T-helper 22 cell (primary cell): ENCODE data around the gene SYNE2.

Experiments used
- DNase-seq: peaks from one replicate; pipeline ENCODE4 v3.0.0-alpha.2; 2020; ENCODE audit warnings: low read depth

The SYNE2 gene

DNA sequence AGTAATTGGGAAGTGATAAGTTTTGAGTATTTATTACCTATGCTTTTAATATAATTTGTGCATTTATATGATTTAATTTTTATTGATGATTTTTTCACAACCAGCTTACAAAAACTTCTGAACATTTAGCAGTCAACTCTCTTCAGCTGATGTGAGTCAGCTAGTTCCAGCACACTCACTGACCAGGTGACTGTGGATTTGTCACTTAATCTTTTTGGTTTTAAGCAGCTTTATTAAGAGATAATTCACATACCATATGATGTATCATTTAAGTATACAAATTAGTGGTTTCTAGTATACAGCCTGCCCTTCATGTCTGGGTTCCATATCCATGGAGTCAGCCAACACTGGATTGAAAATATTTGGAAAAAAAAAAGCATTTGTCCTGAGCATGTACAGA, 103.5 kb downstream of the SYNE2 start:
- no peak for DNase-seq

DNA sequence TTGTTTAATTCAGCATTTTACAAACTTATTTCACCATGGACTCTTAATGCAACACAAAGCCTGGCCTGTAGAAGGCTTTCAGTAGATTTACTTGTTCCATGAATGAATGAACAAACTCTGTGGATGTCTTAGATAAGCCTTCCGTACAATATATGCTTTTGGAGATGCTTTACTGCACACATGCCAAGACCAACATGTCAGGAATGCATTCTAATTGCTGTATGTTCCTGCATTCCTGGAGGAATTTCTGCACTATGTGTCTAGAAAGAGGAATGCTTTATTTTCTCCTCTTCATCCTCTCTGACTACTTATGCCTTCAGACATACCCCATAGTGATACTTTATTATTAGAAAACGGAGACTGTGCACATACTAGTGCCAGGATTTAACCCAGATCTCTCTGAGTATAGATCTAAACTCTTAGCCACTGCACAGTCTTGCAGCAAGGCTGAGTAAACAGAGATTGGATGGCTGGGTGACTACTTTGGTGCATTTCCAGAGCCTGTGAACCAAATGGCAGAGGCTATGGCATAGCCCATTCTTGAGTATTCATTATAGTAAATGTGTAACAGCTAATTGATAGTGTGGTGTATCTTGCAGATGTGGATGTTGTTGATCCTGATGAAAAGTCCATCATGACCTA, 108.2 kb downstream of the SYNE2 start:
- DNase-seq: no peak

DNA sequence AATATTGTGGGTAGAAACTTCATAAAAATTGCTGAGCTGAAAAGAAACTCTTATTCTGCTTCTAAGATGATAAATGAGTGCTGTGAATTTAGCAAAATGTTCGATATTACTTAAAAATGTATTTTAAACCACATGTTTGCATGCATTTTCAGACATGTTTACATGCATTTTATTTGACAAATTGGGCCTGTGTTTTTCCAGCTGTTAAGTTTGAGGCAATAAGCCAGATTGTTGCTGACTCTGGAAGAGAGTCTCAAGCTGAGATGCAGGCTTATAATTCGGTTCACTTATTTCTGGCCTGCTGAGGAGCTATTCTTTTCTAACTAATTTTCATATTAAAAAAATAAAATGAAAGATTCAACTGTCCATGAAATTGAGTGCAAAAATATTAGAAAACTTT, 110.1 kb downstream of the SYNE2 start:
- no peak for DNase-seq

DNA sequence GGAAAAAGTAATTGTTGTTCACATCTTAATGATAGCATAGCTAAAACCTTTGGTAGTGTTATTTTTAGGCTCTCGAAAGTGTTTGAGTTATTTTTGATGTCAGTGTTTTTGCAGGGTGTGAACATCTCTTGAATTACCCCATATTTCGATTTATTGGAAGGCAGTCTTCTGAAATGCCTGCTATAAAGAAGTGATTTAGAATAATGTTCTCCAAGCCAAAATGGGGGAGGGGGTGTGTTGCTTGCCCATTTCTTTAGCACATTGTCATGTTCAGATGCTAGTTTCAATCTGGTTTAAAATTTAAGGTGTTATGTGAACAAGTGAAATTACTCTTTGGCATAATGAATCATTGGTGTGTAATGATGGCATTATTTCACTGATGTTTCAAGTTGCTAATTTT, 110.6 kb downstream of the SYNE2 start:
- no peak for DNase-seq

DNA sequence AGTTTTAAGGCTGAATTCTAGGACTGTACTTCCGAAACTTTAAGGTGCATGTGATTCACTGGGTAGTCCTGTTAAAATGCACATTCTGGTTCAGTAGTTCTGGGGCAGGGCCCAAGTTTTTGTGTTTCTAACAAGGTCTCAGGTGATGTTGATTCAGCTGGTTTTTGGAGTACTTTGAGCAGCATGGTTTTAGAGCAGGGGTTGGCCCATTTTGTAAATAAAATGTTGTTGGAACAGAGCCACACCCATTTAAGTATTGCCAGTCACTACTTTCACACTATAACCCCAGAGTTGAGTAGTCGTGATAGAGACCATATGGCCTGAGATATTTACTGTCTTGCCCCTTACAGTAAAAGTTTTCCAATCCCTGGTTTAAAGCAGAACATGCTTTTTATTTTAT, 111.3 kb downstream of the SYNE2 start:
- no peak for DNase-seq

GRCh38 chr14:63966407-63966806, 113.6 kb downstream of the SYNE2 start:
- no peak for DNase-seq

DNA sequence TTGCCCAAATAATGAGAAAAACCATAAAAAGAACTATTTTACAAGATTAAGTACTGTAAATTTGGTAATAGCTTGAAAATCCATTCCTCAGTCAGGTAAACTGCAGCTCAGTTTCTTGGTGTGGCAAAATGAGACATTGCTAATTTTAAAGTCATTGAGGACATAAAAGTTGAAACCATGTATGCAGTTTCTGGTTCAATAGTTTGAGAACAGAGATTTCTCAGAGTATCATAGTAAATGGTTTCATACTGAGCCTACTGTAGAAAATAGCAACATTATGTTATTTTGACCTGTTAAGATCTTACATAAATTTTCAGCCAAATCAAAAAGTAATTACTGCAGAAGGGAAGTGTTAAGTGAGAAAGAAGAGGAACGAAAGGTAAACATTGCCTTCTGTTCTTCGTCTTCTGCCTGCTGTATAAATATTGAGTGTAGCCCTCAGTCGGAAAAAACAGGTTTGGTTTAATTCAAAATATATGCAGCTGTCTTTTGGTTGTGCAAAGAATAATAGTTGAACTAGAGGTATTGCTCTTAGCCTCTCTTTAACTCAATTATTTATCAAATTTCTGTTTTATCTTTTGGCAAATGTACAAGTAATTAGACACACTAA, 119.6 kb downstream of the SYNE2 start:
- DNase-seq: no peak

- no peak for DNase-seq
These were observed 121.4 kb downstream of the SYNE2 start for GRCh38 chr14:63974176-63974575.

- DNase-seq: no peak
These were observed 128.8 kb downstream of the SYNE2 start for GRCh38 chr14:63981569-63981968.

DNA sequence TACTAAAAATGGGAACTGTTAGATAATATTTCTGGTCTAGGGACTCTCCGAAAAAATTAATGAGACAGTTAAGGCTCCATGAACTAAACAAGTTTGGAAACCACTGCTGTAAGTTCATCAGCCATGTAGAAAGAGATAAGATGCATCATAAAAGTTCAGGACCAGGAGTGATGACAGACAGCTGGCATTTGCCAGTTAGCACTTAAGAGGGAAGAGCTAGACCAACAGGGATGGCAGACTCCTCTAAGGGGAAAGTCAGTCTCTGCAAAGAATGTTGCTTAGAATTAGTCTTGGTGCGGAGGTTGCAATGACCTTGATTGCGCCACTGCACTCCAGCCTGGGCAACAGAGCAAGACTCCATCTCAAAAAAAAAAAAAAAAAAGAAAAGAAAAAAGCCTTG, 129.4 kb downstream of the SYNE2 start:
- no peak for DNase-seq

DNA sequence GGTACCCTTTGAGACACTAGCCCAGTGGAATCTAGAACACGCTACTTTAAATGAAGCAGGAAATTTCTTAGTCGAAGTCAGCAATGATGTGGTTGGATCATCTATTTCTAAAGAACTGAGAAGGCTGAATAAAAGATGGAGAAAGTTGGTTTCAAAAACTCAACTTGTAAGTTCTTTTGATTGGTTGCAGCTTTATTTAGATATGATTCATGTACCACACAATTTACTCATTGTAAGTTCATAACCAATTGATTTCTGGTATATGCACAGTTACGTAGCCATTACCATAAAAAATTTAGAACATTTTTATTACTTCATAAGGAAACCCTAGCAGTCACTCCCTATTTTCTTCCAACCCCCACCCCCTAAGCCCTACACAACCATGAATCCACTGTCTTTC, 129.8 kb downstream of the SYNE2 start:
- no peak for DNase-seq

DNA sequence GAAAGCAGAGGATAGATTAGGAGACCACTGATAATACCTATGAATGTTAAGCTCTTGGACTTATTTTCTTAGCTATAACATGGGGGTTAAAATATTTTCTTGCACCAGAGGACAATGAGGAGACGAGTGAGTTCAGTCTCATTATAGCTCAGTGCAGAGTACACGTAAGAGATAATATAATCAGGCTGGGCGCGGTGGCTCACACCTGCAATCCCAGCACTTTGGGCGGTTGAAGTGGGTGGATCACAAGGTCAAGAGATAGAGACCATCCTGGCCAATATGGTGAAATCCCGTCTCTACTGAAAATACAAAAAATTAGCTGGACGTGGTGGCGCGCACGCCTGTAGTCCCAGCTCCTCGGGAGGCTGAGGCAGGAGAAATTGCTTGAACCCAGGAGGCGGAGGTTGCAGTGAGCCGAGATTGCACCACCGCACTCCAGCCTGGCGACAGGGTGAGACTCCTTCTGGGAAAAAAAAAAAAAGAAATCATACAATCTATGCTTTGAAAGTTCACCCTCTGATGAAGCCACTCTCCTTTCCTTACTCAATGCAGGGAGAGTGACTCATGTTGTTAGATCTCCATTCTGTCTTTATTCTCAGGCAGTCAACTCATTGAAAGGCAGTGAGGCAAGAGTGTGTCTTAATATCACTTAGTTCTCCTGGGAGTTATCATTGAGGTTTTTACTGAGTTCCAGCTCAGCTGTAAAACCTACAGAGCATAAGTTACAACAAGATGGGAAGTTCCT, 134.2 kb downstream of the SYNE2 start:
- no peak for DNase-seq

DNA sequence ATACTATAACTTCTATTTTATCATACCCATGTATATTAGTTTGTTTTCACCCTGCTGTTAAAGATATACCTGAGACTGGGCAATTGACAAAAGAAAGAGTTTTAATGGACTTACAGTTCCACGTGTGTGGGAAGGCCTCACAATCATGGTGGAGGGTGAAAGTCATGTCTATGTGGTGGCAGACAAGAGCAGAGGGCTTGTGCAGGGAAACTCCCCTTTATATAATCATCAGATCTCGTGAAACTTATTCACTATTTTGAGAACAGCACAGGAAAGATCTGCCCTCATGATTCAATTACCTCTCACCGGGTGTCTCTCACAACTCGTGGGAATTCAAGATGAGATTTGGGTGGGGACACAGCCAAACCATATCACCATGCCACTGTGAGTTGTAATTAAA, 135.8 kb downstream of the SYNE2 start:
- no peak for DNase-seq

DNA sequence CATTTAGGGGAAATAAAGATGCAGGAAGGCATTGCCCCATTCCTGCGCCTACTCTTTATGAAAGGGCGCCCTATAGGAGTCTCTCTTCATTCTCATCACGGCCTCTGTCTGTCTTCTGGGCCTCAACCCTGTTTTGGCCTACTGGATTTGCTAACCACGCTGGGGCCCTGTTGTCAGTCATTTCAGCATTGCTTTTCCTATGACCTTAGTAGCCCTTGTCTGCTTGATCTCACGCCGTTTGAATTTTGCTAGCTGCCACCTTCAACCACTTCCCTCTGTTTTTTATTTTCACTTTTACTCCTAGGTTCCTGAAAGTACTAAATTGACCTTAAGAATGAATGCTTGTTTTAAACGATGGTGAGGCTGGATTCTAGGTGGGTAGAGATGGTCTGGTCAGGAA, 139.0 kb downstream of the SYNE2 start:
- no peak for DNase-seq

GRCh38 chr14:63992858-63993257, 140.1 kb downstream of the SYNE2 start:
- DNase-seq: no peak

DNA sequence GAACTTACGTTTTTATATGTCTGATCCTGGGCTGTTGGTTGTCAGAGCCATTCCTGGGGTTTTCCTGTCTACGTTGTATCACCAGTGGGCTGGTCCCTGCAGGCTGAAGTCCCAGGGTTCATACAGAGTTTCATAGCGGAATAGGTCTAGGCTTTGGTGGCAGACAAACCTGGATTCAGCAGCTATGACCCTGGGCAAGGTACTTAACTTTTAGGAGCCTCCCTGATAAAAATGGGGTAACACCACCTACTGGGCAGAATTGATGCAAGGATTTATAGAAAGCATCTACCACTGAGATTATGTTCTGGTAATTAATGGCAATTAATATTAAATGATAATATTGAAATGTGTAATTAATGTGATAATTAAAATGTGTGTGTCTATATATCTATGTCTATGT, 141.2 kb downstream of the SYNE2 start:
- DNase-seq: no peak

- no peak for DNase-seq
These were observed 142.5 kb downstream of the SYNE2 start for GRCh38 chr14:63995285-63995684.

DNA sequence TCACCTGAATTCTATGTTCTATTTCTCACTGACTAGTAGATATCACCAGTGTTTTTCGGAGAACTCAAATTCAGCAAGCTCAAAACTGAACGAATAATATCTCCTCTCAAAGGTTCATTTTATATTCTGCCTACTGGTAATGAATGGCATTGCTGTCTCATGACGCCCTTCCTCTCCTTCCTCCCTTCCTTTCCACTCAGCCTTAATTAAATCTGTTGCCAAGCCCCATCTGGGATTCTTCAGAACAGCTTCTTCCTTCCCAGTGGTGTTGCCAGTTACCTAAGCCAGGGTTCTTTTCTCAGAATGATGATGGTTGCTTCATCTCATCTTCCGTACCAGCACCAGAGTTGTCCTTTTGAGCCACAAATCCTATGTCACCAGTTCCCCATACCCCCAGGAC, 143.2 kb downstream of the SYNE2 start:
- no peak for DNase-seq

DNA sequence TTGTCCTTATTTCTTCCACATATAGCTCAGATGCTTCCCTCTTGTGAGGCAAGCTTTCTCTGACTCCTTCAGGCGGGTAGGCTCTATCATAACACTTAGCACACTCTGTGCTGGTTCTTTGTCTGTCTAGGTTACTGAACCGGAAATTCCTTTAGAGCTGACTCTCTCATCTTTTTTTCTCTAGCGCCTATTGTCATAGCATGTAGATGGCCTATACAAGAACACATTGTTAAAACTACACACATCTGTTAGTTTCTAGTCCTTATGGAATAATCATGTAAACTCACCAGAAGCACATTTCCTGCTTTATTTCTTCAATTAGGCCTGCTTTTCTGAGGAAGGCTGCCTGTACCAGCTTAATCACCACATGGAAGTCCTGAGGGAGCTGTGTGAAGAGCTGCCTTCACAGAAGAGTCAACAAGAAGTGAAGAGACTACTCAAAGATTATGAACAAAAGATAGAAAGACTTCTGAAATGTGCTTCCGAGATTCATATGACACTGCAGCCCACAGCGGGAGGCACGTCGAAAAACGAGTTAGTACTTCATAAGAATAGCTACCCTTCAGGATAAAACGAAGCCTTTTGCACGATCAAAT, 143.9 kb downstream of the SYNE2 start:
- DNase-seq: no peak

DNA sequence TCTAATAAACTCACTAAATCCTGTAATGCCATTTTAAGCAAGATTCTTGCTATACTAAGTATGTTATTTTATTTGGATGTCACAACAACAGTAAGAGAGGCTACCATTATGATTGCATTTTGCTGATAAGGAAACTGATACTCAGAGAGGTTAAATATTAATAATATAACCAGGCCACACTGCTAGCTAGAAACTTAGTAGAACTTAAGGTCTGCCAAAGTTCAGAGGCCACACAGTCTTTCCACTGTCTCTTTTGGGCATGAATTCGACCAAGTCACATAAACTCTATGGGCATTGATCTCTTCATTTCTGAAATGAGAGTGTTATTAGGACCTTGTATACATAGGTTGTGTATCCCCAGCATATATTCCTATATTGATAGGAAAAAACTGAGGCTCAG, 147.9 kb downstream of the SYNE2 start:
- DNase-seq: no peak

DNA sequence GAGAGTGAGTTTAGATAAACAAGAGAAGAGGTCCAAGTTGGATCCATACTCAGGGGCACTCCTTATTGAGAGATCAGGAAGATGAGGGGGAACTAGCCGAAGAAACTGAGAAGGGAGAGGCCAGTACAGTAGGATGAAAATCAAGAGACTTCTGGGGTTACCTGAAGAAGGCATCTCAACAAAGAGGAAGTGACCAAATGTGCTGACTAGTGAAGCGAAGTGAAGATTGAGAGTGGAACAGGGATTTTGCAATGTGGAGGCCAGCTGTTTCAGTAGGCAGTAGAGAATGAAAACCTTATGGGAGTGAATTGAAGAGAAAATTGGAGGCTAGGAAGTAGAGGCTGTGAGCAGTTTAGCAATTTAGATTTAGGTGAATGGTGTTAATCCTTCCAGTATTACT, 153.0 kb downstream of the SYNE2 start:
- DNase-seq: no peak

DNA sequence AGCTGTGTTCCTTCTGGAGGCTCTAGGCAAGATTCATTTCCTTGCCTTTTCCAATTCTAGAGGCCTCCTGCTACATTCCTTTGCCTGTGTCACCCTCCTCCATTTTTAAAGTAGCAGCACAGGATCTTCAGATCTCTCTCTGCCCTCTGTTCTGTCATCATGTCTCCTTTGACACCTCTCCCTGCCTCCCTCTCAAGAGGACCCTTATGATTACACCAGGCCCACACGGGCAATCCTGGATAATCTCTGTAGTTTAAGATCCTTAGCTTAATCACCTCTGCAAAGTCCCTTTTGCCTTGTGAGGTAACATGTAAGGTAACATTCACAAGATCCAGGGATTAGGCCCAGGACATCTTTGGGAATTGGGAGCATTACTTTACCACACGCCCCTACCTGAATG, 155.2 kb downstream of the SYNE2 start:
- no peak for DNase-seq

GRCh38 chr14:64012003-64012402, 159.2 kb downstream of the SYNE2 start:
- DNase-seq: no peak
